ENCODE measurements around the gene DAB1.

The DAB1 gene

GRCh38 chr1:57010511-57010910 lies 413.3 kb downstream of the DAB1 start:
- DNase-seq = no peak

GRCh38 chr1:57007948-57008347 lies 415.9 kb downstream of the DAB1 start:
- no peak for DNase-seq

GRCh38 chr1:57007472-57007871 lies 416.4 kb downstream of the DAB1 start:
- no peak for DNase-seq

GRCh38 chr1:57003398-57004139 lies 420.3 kb downstream of the DAB1 start:
- no peak for DNase-seq

- DNase-seq = no peak
Observed at GRCh38 chr1:56995414-56996100, 428.3 kb downstream of the DAB1 start.

GRCh38 chr1:56993475-56993874 lies 430.4 kb downstream of the DAB1 start:
- no peak for DNase-seq

- DNase-seq = no peak
Observed at GRCh38 chr1:56992318-56993125, 431.3 kb downstream of the DAB1 start.

- DNase-seq = no peak
Observed at GRCh38 chr1:56991576-56991975, 432.3 kb downstream of the DAB1 start.

- DNase-seq = no peak
Observed at GRCh38 chr1:56986397-56986796, 437.5 kb downstream of the DAB1 start.

- no peak for DNase-seq
Observed at GRCh38 chr1:56985857-56986256, 438.0 kb downstream of the DAB1 start.

GRCh38 chr1:56983484-56983883 lies 440.4 kb downstream of the DAB1 start:
- DNase-seq = no peak

GRCh38 chr1:56979986-56980755 lies 443.7 kb downstream of the DAB1 start:
- DNase-seq = no peak

- DNase-seq = no peak
Observed at GRCh38 chr1:56978819-56979218, 445.0 kb downstream of the DAB1 start.

- DNase-seq = no peak
Observed at GRCh38 chr1:56977910-56978309, 445.9 kb downstream of the DAB1 start.

- no peak for DNase-seq
Observed at GRCh38 chr1:56975446-56975845, 448.4 kb downstream of the DAB1 start.

- no peak for DNase-seq
Observed at GRCh38 chr1:56973923-56974742, 449.7 kb downstream of the DAB1 start.

GRCh38 chr1:56972976-56973375 lies 450.9 kb downstream of the DAB1 start:
- DNase-seq = no peak

- no peak for DNase-seq
Observed at GRCh38 chr1:56970280-56970679, 453.6 kb downstream of the DAB1 start.

GRCh38 chr1:56968878-56969495 lies 454.9 kb downstream of the DAB1 start:
- no peak for DNase-seq

GRCh38 chr1:56967900-56968832 lies 455.7 kb downstream of the DAB1 start:
- DNase-seq = no peak
